ENCODE measurements around the gene LYZL1. TPM values are rescaled to one million over a fixed set of nuclear protein-coding genes. Genes with fewer than 3 reads are reported as not detected.
A peak's percentile ranks its signal among the peaks of the same experiment; 100 is the strongest.

The LYZL1 gene
- total RNA-seq, 1 donor, result not detected

DNA sequence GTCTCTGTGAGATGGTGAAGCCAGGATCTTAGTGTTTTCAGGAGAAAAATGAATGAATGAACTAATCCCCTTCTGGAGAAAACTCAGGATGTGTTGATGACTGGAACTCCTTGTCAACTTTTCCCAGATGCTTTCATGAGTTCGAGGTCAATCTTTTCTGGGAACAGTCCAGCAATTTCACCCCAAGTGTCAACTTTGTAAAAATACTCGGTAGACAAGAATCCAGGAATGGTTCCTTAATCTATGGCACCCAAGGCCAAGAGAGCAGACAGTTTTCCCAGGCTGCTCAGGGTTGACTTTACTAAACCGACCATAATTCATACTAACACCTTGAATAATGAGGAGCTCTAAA is 31.1 kb upstream of the LYZL1 start:
- DNase-seq (ENCODE audit: low read depth), result peak; percentile 97
- H3K4me3 ChIP-seq (ENCODE audit: low read depth, low read length), result no peak overlapping the region
- TF ChIP-seq, protein P1, sequence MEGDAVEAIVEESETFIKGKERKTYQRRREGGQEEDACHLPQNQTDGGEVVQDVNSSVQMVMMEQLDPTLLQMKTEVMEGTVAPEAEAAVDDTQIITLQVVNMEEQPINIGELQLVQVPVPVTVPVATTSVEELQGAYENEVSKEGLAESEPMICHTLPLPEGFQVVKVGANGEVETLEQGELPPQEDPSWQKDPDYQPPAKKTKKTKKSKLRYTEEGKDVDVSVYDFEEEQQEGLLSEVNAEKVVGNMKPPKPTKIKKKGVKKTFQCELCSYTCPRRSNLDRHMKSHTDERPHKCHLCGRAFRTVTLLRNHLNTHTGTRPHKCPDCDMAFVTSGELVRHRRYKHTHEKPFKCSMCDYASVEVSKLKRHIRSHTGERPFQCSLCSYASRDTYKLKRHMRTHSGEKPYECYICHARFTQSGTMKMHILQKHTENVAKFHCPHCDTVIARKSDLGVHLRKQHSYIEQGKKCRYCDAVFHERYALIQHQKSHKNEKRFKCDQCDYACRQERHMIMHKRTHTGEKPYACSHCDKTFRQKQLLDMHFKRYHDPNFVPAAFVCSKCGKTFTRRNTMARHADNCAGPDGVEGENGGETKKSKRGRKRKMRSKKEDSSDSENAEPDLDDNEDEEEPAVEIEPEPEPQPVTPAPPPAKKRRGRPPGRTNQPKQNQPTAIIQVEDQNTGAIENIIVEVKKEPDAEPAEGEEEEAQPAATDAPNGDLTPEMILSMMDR (IDR thresholded peaks at IDR 0.05; ENCODE audit: insufficient read depth, low read depth, low read length), result no peak

DNA sequence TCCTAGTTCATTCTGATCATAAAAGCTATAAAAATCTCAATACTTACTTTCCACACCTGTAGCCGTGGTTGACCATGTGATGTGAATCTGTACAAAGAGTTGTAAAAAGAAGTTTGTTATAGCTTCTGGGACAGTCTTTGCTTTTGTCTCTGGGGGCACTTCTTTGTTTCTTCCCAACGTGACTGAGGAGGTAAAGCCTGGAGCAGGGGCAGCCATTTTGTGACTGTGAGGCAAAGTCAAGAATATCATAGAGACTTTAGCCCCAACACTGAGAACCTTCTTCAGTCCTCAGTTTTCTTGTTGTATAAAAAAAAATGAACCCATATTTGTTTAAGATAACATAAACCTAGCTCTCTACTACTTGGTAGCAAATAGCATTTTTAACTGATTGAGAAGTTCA is 29.4 kb upstream of the LYZL1 start:
- no peak for DNase-seq (ENCODE audit: low read depth)
- TF ChIP-seq, protein P1 (IDR thresholded peaks at IDR 0.05; ENCODE audit: insufficient read depth, low read depth, low read length), result no peak
- no peak overlapping the region for H3K4me3 ChIP-seq (ENCODE audit: low read depth, low read length)

DNA sequence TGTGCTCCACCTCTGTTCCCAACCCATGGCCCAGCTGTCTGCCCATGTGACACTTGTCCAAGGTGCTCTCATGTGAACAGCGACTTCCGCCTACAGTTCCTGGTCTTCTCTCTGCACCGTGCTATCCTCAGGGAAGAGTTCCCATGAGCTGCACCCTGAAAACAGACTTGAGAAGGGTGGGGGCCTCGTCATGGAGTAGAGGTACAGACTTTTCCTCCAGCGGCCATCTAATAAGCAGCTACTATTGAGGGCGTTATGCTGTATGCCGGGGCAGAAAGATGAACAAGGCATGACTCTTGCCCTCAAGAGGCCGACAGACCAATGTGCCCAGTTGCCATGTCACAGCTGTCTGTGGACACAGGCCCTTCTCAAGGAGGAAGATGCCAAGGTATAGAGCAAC is 25.4 kb upstream of the LYZL1 start:
- H3K4me3 ChIP-seq (ENCODE audit: low read depth, low read length), result no peak overlapping the region
- TF ChIP-seq, protein P1 (IDR thresholded peaks at IDR 0.05; ENCODE audit: insufficient read depth, low read depth, low read length), result no peak
- DNase-seq (ENCODE audit: low read depth), result no peak

DNA sequence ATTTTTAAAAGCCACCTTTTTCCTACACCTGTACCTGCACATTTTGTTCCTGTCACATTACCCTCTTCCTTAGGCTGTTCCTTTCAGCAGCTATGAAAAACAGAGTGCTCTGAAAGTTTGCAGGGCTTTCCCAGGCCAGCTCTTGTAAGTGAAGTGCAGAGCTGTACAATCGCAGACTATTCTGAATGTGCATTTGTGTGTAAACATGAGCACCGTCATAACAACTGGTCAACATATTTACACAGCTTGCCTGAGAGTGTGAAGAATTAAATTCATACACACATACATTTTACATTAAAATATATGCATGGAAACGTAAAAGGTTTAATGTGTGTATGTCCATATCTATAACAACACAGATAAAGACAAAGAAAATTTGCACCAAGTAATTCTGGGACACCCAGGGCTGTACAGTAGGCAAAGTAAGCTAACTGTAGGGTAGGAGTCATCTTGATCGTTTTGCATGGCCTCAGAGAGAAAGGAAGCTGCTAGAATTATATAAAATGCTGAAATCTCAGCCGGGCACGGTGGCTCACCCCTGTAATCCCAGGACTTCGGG is 23.6 kb upstream of the LYZL1 start:
- TF ChIP-seq, protein P1 (IDR thresholded peaks at IDR 0.05; ENCODE audit: insufficient read depth, low read depth, low read length), result no peak
- no peak overlapping the region for H3K4me3 ChIP-seq (ENCODE audit: low read depth, low read length)
- no peak for DNase-seq (ENCODE audit: low read depth)

DNA sequence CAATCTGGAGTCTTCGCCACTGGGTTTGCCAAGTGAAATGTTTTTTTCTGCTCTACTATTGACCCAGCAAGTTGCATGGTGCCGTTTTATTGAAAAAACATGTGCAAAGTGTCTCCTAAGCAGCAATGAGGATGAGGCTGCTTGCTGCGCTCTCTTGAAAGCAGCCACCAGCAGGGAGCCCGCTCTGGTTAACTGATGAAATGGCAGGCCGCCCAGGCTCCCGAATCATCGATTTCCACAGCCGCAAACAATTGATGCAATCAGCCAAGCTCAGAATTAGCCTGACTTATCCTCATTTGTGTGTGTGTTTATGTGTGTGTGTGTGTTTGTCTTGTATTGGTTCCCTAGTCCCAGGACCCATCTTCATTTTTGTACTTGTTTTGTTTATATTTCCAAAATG is 22.2 kb upstream of the LYZL1 start:
- DNase-seq (ENCODE audit: low read depth), result no peak
- no peak overlapping the region for H3K4me3 ChIP-seq (ENCODE audit: low read depth, low read length)
- TF ChIP-seq, protein P1 (IDR thresholded peaks at IDR 0.05; ENCODE audit: insufficient read depth, low read depth, low read length), result no peak

DNA sequence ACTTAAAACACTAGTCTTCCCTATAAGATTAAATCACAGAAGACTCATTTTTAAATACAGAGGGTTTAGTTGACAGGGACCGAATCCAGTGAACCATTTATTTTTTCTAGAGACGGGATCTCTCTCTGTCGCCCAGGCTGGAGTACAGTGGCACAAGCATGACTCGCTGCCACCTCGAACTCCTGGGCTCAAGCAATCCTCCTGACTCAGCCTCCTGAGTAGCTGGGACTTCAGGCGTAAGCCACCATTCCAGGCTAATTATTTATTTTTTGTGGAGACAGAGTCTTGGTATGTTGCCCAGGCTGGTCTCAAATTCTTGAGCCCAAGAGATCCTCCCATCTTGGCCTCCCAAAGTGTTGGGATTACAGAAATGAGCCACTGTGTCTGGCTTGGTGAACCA is 20.9 kb upstream of the LYZL1 start:
- TF ChIP-seq, protein P1 (IDR thresholded peaks at IDR 0.05; ENCODE audit: insufficient read depth, low read depth, low read length), result no peak
- no peak overlapping the region for H3K4me3 ChIP-seq (ENCODE audit: low read depth, low read length)
- no peak for DNase-seq (ENCODE audit: low read depth)

DNA sequence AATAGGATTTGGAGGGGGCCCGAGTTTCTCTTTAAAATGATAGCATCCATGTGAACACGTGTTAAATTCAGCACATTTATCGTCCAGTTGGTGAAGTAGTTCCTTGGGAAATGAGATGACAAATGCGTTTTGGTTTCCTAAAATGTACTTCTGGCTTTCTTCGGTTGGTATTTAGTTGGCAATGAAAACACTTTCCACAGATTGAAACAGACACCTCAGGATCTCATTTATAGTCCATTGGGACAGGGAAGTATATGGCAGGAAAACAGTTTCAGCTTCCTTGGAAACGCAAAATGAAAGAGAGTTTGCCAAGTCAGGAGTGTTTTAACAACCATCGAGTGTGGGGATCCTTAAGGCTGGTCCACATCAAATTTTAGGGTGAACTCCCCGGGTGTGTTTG is 19.4 kb upstream of the LYZL1 start:
- no peak for DNase-seq (ENCODE audit: low read depth)
- TF ChIP-seq, protein P1 (IDR thresholded peaks at IDR 0.05; ENCODE audit: insufficient read depth, low read depth, low read length), result no peak
- H3K4me3 ChIP-seq (ENCODE audit: low read depth, low read length), result no peak overlapping the region
